ENCODE results near the gene LANCL2.
"Not testable (repeated sequence)": the region's sequence is repeated elsewhere in the genome, so short reads cannot be mapped to it uniquely, and the experiment has no call there.

Gene LANCL2

DNA sequence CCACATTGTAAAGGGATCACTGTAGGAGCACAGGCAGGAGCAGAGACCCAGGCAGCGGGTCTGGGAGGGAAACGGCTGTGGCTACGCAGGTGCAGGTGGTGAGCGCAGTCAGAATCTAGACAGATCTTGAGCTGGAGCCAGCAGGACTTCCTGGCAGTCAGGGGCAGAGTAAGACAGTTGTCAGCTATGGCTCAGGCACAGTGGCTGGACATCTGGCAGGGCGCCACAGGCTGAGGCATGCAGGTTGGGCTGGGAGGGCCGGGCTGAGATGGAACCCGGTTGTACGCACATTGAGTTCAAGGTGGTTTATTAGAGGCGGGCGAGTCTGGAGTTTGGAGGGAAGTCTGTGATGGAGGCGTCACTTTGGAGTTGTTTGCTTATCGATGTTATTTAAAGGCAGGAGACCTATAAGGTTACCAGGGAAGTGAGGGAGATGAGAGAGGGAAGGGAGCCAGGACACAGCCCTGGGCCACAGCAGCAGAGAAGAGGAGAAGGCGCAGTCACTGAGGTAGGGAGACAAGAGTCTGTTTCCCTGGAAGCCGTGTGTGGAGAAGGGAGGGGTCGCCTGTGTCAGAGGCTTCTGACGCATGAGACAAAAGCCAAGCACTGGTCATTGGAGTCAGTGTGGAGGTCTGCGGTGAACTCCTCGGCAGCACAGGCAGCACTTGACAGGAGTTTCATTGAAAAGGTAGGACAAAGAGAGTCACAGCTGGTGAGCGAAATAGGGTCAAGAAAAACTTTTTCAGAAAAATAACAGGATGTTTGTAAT is 73.8 kb downstream of the LANCL2 start:
- DNase-seq = no peak

DNA sequence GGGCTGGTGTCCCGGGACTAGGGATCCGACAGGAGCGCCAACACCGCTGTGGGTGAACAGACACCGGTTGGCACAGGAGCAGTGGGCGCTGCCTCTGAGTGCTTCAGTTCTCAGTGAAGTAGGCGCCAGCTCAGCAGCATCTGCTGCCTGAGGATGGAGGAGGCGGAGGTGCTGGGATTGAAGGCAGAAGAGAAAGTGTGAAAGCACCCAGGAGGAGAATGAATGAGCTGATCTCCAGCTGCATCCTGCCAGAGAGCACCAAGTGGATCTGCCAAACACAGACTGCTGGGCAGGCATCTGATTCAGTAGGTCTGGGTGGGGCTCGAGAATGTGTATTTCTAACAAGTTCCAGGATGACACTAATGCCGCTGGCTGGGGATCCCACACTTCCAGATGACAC is 74.5 kb downstream of the LANCL2 start:
- DNase-seq = no peak

DNA sequence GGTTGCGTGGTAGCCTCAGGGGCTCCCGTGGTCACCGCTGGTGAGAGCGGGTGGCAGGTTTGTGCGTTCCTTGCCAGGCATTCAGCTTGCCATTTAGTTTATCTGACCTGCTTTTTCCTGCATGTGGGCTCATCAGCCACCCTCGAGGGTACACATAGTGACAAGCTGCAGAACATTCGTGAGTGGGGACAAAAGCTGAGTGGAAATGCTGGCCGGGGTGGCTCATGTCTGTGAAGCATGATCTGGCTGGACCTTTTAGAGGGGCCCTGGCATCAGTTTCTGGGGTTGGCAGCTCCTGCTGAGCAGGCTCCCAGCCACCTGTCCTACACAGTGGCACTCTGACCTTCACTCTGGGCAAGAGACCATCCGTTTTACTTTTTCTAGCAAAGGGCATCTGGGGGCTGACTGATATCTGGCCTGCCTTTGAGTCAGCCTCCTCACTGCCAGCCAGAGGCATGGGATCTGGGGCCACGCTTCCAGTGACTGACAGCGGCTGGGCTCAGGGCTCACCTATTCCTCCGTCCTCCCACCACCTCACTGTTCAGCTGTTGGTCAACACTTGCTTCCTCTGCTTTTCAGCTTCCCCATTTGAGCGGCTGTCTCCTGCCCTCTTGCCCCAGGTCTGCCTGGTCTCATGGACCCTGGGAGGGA is 75.0 kb downstream of the LANCL2 start:
- no peak for DNase-seq

DNA sequence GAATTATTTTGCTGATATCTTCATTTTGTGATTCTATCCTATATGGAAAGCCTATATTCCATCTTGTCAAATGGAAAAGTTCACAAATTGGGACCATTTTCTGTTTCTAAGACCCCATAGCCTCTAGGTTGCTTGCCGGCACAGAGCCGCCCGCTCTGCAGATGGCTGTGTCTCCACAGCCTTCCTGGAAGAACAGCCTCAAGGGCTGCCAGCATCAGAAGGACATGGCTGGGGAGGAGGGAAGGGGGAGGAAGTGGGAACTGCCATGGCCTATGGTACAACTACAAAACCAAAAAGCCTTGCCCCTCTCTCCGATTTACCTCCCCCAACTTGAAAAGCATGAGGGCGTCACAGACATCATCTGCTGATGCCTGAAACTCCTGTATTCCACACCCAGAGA is 75.9 kb downstream of the LANCL2 start:
- DNase-seq = no peak

DNA sequence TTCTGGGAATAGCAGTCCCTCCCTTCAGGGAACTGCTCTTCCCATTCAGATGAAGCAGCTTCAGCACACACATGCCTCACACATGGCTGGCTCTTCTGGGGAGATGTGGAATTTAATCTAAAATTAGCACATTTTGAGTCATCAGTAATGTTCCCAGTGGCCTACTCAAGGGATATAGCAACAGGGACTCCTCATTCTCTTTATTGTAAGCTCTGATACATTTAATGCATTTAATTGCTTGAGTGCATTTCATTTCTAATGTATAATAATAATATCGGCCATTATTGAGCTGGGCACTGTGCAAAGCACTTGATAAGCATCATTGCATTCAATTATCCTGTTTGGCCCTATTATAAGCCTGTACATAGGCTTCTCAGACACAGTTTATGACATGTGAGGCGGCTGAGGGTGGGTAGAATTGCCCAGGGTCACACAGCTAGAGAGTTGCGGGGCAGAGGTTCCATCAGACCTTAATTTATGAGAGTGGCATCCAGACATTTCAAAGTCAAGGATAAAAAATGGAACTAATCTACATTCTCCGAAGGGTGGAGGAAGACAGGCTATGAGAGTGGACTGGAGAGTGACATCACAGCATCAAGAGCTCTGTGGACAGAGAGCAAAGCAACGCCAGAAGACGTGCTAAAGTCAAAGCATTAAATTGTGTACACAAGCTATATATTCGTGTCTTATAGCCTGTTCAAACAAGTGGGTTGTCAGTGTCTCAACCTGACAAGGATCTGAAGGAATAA is 76.8 kb downstream of the LANCL2 start:
- no peak for DNase-seq

DNA sequence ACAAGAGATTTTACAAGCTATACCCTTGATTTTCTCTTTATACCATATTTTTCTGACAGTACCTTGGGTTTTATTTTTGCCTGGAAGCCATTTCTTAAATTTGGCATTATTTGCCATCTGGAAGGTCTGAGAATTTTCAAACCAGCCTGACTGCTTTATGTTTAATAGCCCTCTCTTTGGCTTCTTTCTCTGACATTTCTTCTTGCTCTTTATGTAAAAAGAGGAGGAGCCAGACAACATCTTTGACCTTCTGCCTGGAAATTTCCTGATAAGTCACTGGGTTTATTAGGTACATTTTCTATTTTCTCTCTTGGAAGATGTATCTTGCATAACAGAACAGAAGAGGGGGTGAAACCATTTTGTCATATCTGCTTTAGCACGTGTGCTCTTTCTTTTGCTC is 79.6 kb downstream of the LANCL2 start:
- DNase-seq = no peak

DNA sequence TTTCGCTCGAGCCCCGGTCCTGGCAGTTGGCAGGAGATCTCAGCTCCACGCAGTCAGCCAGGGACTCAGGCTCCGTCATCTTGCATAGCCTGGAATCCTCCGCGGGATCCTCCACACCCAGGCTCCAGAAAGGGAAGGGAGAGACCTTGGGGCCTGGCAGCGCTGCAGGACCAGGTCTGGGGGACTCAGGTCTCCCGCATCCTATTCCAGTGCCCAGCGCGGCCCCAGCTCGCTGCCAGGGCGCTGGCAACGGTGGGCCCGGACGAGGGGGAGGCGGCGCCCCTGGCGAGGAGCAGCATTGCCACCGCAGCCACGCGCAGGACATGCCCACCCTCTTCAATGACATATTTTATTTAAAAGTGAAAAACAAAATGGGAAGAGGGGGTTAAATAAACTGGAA is 83.4 kb downstream of the LANCL2 start:
- DNase-seq = no peak

DNA sequence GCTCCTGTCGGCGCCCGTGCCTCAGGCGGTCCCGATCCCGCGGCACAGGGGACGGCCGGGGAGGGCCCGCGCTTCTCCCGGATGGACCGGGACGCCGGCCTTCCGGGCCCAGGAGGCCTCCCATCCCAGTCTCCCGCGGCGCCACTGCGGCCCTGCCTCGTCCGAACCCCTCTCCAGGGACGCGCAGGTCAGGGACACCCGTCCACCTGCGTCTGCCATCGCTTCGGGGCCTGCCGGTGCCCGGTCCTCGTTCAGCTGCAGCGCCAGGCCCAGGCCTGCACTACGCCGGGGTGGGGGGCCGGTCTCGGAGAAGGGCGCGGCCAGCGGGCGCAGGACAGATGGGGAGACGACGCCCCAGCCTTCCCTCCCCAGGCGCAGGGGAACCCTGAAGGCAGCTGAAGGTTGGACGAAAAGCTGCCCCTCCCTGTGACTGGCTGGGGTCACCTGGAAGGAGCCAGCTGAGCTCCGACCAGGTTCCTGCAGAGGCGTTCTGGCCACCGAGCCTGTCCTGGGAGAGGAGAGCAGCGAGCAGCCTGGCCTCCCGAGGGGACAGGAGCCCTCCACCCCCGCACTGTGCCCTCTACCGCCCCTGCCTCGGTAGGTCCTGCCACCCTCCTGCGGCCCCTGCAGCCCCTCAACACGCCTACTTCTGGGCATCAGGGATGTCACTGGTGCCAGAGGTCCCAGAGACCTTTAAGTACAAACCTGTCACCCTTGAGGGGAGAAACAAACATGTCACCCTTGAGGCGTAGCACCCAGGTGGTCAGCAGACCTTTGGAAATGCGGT is 84.3 kb downstream of the LANCL2 start:
- no peak for DNase-seq

DNA sequence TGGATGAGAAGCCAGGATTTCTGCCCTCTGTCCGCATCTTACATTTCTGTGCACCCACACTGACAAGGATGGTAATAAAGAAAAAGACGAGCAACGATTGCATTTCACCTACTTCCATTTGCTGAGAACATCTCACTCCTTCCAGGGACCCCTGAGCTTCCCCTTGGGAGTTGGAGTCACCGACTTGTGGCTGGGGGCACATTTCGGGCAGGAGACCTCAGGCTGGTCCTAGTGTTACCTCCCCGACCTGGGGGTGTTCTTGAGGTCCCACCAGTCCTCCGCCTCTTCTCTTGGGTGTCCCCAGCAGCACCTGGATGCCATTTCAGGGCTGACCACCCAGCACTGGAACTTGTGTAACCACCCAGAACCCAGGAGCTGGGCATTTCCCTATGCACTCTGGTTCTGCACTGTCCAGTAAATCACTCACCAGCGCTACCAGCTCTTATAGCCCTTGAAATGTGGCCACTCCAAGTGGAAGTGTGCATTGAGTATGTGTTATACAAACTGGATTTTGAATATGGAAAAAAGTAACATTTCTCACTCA is 84.9 kb downstream of the LANCL2 start:
- DNase-seq = no peak

DNA sequence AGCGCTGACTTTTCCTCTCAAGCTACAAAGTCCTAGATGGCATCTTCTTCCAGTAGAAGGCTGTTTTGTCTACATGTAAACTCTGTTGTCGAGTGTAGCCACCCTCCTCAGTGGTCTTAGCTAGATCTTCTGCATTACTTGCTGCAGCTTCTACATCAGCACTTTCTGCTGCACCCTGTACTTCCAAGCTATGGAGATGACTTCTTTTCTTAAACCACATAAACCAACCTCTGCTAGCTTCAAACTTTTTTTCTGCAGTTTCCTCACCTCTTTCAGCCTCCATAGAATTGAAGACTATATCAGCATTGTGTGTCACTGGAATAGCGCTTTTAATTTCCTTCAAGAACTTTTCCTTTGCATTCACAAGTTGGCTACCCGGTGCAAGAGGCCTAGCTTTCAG is 87.8 kb downstream of the LANCL2 start:
- no peak for DNase-seq

DNA sequence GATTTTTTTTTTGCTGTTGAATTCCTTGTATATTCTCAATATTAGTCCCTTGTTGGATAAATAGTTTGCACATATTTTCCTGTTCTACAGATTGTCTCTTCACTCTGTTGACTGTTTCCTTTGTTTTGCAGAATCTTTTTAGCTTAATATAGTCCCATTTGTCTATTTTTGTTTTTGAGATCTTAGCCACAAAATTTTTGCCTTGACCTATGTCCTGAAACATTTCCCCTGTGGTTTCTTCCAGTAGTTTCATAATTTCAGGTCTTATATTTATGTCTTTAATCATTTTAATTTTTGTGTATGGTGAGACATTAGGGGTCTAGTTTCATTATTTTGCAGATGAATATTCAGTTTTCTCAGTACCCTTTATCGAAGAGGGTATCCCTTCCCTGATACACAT is 92.7 kb downstream of the LANCL2 start:
- DNase-seq = no peak

DNA sequence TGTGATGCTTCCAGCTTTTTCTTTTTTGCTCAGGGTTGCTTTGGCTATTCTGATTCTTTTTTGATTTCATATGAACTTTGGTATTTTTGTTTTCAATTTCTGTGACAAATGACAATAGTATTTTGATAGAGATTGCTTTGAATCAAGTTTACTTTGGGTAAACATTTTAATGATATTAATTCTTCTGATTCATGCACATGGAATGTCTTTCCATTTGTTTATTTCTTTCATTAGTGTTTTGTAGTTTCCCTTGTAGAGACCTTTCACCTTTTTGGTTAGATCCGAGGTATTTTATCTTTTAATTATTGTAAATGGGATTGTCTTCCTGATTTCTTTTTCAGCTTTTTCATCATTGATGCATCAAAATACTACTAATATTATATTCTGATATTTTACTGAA is 93.2 kb downstream of the LANCL2 start:
- no peak for DNase-seq

DNA sequence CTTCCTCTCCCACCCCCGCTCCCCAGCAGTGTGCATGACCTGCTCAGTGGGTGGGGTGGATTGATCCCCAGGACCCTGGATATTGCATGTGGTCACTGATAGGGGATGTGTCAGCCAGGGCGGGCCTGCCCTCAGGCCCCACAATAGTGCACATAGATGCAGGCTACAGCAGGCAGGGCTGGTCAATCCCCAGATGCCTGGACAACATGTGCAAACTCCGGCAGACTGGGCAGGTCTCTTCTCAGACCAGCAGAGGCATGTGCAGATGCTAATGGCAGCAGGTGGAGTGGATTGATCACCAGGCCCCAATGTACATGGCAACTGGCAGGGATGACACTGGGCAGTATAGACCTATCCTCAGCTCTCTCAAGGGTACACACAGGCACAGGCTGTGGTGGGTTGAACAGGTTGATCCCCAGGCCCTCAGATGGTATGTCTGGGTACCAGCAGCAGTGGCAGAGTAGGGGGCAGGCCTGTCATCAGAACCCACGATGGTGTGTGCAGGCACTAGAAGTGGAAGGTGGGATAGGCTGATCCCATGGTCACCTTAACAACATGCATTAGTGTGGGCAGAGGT is 98.6 kb downstream of the LANCL2 start:
- no peak for DNase-seq

DNA sequence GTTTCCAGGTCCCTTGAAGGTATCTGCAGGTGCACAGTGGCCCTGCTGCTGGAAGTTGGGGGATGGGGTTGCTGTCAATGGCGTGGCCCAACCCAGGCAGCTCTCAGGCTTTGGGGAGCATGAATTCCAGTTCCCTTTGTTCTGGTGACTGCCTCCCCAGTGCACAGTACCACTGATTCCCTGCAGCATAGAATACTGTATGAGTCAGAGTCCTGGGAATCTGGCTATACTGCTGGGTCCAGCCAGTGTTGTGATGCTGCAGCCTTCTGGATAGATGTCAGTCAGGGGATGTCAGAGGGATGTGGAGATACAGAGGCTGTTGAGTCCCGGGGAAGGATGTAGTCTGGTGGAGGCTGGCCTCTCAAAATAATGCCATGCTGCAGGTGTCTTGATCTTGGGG is 99.3 kb downstream of the LANCL2 start:
- DNase-seq = no peak

DNA sequence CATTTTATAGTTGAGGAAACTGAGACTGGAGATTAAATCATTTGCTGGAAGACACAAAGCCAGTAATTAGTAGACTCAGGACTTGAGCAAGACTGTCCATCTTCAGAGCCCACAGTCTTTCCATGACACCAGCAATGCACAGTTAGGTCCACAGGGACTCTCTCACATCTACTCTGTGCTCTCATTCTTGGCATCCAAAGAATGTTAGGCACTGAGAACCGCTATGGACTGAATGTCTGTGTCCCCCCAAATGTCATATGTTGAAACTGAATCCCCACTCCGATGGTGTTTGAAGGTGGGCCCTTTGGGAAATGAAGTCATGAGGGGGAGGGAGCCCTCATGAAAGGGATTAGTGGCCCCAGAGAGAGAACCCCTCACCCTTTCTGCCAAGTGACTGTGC is 100.6 kb downstream of the LANCL2 start:
- DNase-seq = no peak

DNA sequence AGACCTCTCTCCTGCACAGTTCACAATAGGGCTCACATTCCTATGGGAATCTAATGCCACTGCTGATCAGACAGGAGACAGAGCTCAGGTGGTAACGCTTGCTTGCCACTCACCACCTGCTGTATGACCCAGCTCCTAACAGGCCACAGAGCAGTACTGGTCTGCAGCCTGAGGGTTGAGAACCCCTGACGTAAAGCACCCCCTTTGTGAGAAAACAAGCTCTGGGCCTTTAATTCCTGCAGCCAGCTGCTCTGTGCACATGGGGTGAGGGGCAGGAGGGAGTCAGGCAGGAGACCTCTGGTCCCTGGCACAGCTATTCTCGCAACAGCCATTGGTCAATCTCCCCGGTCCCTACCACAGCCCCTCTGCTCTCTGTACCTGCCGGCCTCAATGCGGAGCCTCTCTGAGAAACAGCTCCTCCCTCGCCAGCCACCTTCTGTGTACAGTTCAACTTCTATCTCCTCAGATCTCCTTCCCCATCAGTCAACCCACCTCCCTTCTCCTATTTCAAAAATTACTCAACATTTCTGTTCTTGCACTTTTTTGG is 102.0 kb downstream of the LANCL2 start:
- no peak for DNase-seq

DNA sequence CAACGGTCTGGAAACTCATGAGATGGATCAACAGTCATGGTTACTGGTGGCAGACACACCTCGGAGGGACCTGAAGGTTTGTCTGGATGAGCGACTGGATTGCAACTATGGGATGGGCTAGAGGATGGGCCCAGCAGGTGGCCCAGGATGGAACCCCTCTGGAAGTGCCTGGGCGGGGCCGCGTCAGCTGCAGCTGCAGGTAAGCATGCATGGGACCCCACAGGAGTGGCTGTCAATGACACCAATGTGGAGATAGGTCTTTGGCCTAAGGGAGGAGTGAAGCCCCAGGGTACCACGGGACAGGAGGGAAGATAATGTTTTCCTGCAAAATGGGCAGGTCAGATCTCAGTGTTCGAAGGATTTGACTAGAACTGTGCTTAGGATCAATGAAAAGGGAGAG is 103.4 kb downstream of the LANCL2 start:
- no peak for DNase-seq

DNA sequence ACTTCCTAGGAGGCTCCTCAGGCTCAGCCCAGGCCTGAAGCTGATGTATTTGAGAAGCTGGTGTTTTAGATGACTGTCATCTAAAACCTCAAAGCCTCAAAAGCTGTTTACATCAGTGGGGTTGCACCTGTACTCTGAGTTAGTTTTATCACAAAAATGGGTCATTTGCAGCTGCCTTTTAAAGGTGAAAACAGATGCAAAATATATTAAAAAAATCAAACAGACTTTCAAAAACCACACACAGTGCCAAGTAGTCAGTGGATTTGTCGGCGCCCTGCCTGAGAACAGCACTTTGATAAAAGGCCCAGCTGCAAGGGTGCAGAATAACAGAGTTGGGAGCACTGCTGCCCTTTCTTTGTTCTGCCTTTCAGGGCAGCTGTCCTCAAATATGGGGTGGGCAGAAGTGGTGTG is 104.1 kb downstream of the LANCL2 start:
- DNase-seq = no peak

DNA sequence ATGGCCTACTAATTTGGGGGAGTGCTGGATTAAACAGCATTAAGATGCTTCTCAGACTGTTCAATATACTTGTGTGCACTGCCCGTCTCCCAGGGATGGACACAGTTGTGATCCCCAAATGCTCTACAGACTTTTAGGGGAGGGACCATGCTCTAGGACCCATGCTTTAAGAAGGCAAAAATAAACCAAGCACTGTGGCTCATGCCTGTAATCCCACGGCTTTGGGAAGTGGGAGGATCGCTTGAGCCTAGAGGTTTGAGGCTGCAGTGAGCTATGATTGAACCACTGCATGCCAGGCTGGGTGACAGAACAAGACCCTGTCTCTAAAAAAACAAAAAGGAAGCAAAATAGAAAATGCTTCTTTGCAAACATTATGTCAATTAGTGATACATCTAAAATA is 104.6 kb downstream of the LANCL2 start:
- no peak for DNase-seq

DNA sequence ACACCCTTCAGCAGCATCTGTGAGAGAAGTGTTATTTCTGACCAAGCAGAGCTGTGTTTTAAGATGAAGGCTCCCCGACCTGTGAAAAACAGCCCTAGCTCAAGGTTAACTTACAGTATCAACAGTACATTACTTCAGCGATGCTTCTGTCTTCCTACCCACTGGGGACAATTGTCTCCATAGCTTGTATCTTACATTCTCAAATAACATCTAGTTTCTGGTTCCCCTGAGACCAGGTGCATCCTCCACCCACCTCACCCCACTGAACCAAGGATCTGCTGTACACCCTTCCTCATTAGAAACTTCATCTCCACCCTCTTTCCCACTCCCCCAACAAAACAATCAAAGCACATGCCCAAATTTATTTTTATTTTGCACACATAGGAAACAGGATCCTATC is 105.1 kb downstream of the LANCL2 start:
- no peak for DNase-seq

DNA sequence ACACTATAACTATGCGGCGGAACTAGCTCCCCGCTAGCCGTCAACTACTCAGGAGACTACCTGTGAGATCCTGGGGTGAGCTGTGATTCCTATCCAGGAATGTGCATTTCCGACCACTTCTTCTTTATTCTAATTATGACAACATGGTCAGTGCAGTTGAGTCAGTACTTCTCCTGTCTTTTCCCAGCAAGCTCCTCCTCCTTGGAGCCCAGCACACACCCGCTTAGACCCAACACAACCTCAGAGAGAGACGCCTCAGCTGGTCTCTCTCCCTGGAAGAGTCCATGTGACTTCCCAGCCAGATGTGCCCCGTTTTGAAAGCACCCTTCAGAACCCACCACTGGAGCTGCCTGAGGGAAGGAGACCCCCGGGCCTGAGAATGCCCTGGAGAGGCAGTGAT is 106.5 kb downstream of the LANCL2 start:
- DNase-seq = not testable (repeated sequence)

DNA sequence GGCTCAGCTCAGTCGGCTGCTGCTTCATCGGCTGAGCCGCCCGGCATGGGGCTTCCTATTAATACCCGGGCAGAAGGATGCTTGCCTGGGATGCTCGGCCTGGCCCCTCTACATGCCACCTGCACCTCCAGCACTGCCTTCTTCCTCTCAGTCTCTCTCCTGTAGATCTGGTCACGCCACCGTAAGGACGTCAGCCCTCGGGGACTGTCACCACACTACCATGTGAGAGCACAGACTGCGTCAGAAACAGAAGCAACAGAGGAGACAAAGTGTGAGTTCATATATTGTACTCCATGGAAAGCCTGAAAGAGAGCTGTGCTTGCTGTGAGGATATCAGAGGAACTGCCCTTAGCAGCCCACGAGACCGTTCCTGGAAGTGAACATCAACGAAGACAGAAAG is 107.3 kb downstream of the LANCL2 start:
- not testable (repeated sequence) for DNase-seq
